NCI-H2171 (cell line): ENCODE results near the gene EPG5.
"Not testable (repeated sequence)": the region's sequence is repeated elsewhere in the genome, so short reads cannot be mapped to it uniquely, and the experiment has no call there.

Experiments
- DNase-seq: peaks from one replicate; lab custom pipeline; 2025; lab: John Stamatoyannopoulos, UW

The EPG5 gene

GRCh38 chr18:45837283-45838070 is 129.7 kb downstream of the EPG5 start:
- DNase-seq: peak; percentile 58

- DNase-seq: no peak
These were observed 130.6 kb downstream of the EPG5 start for GRCh38 chr18:45836242-45837205.

- no peak for DNase-seq
These were observed 132.0 kb downstream of the EPG5 start for GRCh38 chr18:45835057-45835636.

GRCh38 chr18:45834306-45834705 is 132.8 kb downstream of the EPG5 start:
- DNase-seq: no peak

- DNase-seq: no peak
These were observed 133.3 kb downstream of the EPG5 start for GRCh38 chr18:45833846-45834245.

- DNase-seq: no peak
These were observed 136.2 kb downstream of the EPG5 start for GRCh38 chr18:45830917-45831316.

GRCh38 chr18:45829855-45830254 is 137.3 kb downstream of the EPG5 start:
- DNase-seq: no peak

GRCh38 chr18:45828917-45829811 is 138.0 kb downstream of the EPG5 start:
- no peak for DNase-seq

GRCh38 chr18:45826716-45827115 is 140.4 kb downstream of the EPG5 start:
- not testable (repeated sequence) for DNase-seq

- DNase-seq: no peak
These were observed 141.0 kb downstream of the EPG5 start for GRCh38 chr18:45826084-45826483.

- no peak for DNase-seq
These were observed 141.7 kb downstream of the EPG5 start, which contains the start of gene SIGLEC15 for GRCh38 chr18:45825258-45826044. TSS of gene SIGLEC15 (plus strand) at chr18:45825675. CDS start at chr18:45825729, 54 bp downstream.

- DNase-seq: no peak
These were observed 145.4 kb downstream of the EPG5 start for GRCh38 chr18:45821711-45822110.

- no peak for DNase-seq
These were observed 146.1 kb downstream of the EPG5 start for GRCh38 chr18:45821026-45821425.

- DNase-seq: peak; percentile 63
These were observed 146.9 kb downstream of the EPG5 start for GRCh38 chr18:45820106-45820745.

- not testable (repeated sequence) for DNase-seq
These were observed 148.4 kb downstream of the EPG5 start for GRCh38 chr18:45818765-45819164.

- DNase-seq: no peak
These were observed 149.6 kb downstream of the EPG5 start for GRCh38 chr18:45817543-45817942.

- not testable (repeated sequence) for DNase-seq
These were observed 152.4 kb downstream of the EPG5 start for GRCh38 chr18:45814733-45815132.

- peak; percentile 90 for DNase-seq
These were observed 160.0 kb downstream of the EPG5 start for GRCh38 chr18:45807144-45807543.

- DNase-seq: peak; percentile 26
These were observed 160.9 kb downstream of the EPG5 start for GRCh38 chr18:45806226-45806625.

GRCh38 chr18:45805551-45805950 is 161.6 kb downstream of the EPG5 start:
- no peak for DNase-seq
